Measurements from ENCODE around the gene CRYBG2.
A peak's percentile ranks its signal among the peaks of the same experiment; 100 is the strongest.
"Not testable (repeated sequence)": the region's sequence is repeated elsewhere in the genome, so short reads cannot be mapped to it uniquely, and the experiment has no call there.

Gene CRYBG2

GRCh38 chr1:26353976-26354820, at the start of gene CRYBG2:
Gene CRYBG2, minus strand, starts transcription at chr1:26354130. Its CDS starts 7,473 bp downstream, at chr1:26346657.
- DNase-seq (ENCODE audit: low read depth in 1 of 2, low spot score in 1 of 2), result peak; percentile 77 to 89
- no peak for TF ChIP-seq JUND (IDR thresholded peaks at IDR 0.05; ENCODE audit: low read depth)
- in situ Hi-C loops (cut with HindIII; ENCODE audit: low pct_unique_long_range_greater_than_20kb, low sequenced_read_pairs), result no loop called here

- in situ Hi-C loops (cut with HindIII; ENCODE audit: low pct_unique_long_range_greater_than_20kb, low sequenced_read_pairs), result no loop called here
- TF ChIP-seq JUND (IDR thresholded peaks at IDR 0.05; ENCODE audit: low read depth), result no peak
- no peak for DNase-seq (ENCODE audit: low read depth in 1 of 2, low spot score in 1 of 2)
Measured at GRCh38 chr1:26403656-26404055, 49.7 kb upstream of the CRYBG2 start.

- no peak for TF ChIP-seq JUND (IDR thresholded peaks at IDR 0.05; ENCODE audit: low read depth)
- DNase-seq (ENCODE audit: low read depth in 1 of 2, low spot score in 1 of 2), result no peak
- in situ Hi-C loops (cut with HindIII; ENCODE audit: low pct_unique_long_range_greater_than_20kb, low sequenced_read_pairs), result no loop called here
Measured at GRCh38 chr1:26401891-26402290, 48.0 kb upstream of the CRYBG2 start.

- no peak for DNase-seq (ENCODE audit: low read depth in 1 of 2, low spot score in 1 of 2)
- TF ChIP-seq JUND (IDR thresholded peaks at IDR 0.05; ENCODE audit: low read depth), result no peak
- in situ Hi-C loops (cut with HindIII; ENCODE audit: low pct_unique_long_range_greater_than_20kb, low sequenced_read_pairs), result no loop called here
Measured at GRCh38 chr1:26399034-26399433, 45.1 kb upstream of the CRYBG2 start.

- in situ Hi-C loops (cut with HindIII; ENCODE audit: low pct_unique_long_range_greater_than_20kb, low sequenced_read_pairs), result no loop called here
- DNase-seq (ENCODE audit: low read depth in 1 of 2, low spot score in 1 of 2), result no peak
Measured at GRCh38 chr1:26395754-26396153, 41.8 kb upstream of the CRYBG2 start.

GRCh38 chr1:26391450-26391849, 37.5 kb upstream of the CRYBG2 start:
- in situ Hi-C loops (cut with HindIII; ENCODE audit: low pct_unique_long_range_greater_than_20kb, low sequenced_read_pairs), result no loop called here
- TF ChIP-seq JUND (IDR thresholded peaks at IDR 0.05; ENCODE audit: low read depth), result no peak
- DNase-seq (ENCODE audit: low read depth in 1 of 2, low spot score in 1 of 2), result peak in 1 of 2 experiments; percentile 61

More at GRCh38 chr1:26395754-26396153, 41.8 kb upstream of the CRYBG2 start:
- no peak for TF ChIP-seq JUND (IDR thresholded peaks at IDR 0.05; ENCODE audit: low read depth)

- no peak for TF ChIP-seq JUND (IDR thresholded peaks at IDR 0.05; ENCODE audit: low read depth)
- in situ Hi-C loops (cut with HindIII; ENCODE audit: low pct_unique_long_range_greater_than_20kb, low sequenced_read_pairs), result no loop called here
Measured at GRCh38 chr1:26389604-26390247, 35.8 kb upstream of the CRYBG2 start.

GRCh38 chr1:26388791-26389445, 35.0 kb upstream of the CRYBG2 start:
- TF ChIP-seq JUND (IDR thresholded peaks at IDR 0.05; ENCODE audit: low read depth), result no peak

More at GRCh38 chr1:26389604-26390247, 35.8 kb upstream of the CRYBG2 start:
- DNase-seq (ENCODE audit: low read depth in 1 of 2, low spot score in 1 of 2), result no peak

GRCh38 chr1:26387447-26387846, 33.5 kb upstream of the CRYBG2 start:
- no peak for DNase-seq (ENCODE audit: low read depth in 1 of 2, low spot score in 1 of 2)
- TF ChIP-seq JUND (IDR thresholded peaks at IDR 0.05; ENCODE audit: low read depth), result no peak

More at GRCh38 chr1:26388791-26389445, 35.0 kb upstream of the CRYBG2 start:
- in situ Hi-C loops (cut with HindIII; ENCODE audit: low pct_unique_long_range_greater_than_20kb, low sequenced_read_pairs), result no loop called here
- DNase-seq (ENCODE audit: low read depth in 1 of 2, low spot score in 1 of 2), result no peak

GRCh38 chr1:26385063-26385462, 31.1 kb upstream of the CRYBG2 start:
- DNase-seq (ENCODE audit: low read depth in 1 of 2, low spot score in 1 of 2); in situ Hi-C loops (cut with HindIII; ENCODE audit: low pct_unique_long_range_greater_than_20kb, low sequenced_read_pairs): not testable (repeated sequence)

More at GRCh38 chr1:26387447-26387846, 33.5 kb upstream of the CRYBG2 start:
- in situ Hi-C loops (cut with HindIII; ENCODE audit: low pct_unique_long_range_greater_than_20kb, low sequenced_read_pairs), result no loop called here

- no peak for TF ChIP-seq JUND (IDR thresholded peaks at IDR 0.05; ENCODE audit: low read depth)
- in situ Hi-C loops (cut with HindIII; ENCODE audit: low pct_unique_long_range_greater_than_20kb, low sequenced_read_pairs), result no loop called here
- no peak for DNase-seq (ENCODE audit: low read depth in 1 of 2, low spot score in 1 of 2)
Measured at GRCh38 chr1:26384076-26384475, 30.1 kb upstream of the CRYBG2 start.

GRCh38 chr1:26378879-26379251, 24.9 kb upstream of the CRYBG2 start:
- in situ Hi-C loops (cut with HindIII; ENCODE audit: low pct_unique_long_range_greater_than_20kb, low sequenced_read_pairs), result no loop called here

More at GRCh38 chr1:26378879-26379251, 24.9 kb upstream of the CRYBG2 start:
- DNase-seq (ENCODE audit: low read depth in 1 of 2, low spot score in 1 of 2), result no peak
- no peak for TF ChIP-seq JUND (IDR thresholded peaks at IDR 0.05; ENCODE audit: low read depth)

Measured in T47D (cell line).